Fibroblast of peridontal ligament (primary cell): ENCODE measurements around the gene RGS7.
"Not testable (repeated sequence)": the region's sequence is repeated elsewhere in the genome, so short reads cannot be mapped to it uniquely, and the experiment has no call there.

Source experiments
- DNase-seq: peaks from one replicate; pipeline ENCODE4 v3.0.0-alpha.2; 2010; ENCODE audit errors: extremely low read depth

Gene RGS7

GRCh38 chr1:240985081-240985480 lies 371.9 kb downstream of the RGS7 start:
- no peak for DNase-seq

DNA sequence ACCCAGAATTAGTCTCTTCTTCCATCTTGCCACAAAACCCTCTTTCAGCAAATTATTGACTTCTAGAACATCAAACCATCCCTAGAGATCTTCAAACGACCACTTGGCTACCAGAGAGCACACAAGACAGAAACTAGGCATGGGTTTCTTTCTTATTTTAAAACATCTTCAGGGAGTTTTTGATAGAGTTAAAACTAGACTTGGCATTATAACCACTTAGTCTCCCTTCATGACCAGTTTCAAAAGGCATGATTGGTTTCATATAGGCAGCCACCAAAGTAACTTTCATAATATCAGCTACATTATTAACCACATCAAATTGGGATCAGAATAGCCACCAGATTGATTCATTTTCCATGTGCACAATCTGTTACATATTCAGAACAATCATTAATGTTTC lies 376.7 kb downstream of the RGS7 start:
- no peak for DNase-seq

DNA sequence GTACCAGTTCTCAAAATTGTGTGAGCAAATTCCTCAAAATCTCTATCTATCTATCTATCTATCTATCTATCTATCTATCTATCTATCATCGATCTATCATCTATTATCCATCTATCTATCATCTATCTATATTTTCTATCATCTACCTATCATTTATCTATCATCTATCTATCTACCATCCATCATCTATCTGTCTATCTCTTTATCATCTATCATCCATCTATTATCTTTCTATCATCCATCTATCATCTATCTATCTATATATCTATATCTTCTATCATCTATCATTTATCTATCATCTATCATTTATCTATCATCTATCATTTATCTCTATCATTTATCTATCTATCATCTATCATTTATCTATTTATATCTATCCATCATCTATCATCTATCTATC lies 380.3 kb downstream of the RGS7 start:
- DNase-seq, result no peak

DNA sequence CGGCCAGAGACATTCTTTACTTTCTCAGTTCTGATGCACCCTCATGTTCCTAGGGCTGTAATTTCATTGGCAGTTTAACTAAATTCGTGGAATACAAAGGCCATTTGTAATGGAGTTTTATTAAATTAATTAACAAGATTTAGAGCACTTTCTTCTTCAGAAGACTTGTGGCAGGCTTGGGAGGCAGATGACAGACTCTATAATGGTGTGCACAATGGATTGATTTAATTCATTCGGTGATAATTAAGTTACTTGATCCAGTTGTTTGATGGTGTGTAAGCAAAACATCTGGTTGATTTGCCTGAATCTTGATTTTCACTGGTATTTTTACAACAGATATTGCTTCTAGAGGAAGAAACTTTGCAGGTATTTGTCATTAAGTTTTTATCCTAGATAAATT lies 383.1 kb downstream of the RGS7 start:
- no peak for DNase-seq

GRCh38 chr1:240972059-240972458 lies 384.9 kb downstream of the RGS7 start:
- not testable (repeated sequence) for DNase-seq

DNA sequence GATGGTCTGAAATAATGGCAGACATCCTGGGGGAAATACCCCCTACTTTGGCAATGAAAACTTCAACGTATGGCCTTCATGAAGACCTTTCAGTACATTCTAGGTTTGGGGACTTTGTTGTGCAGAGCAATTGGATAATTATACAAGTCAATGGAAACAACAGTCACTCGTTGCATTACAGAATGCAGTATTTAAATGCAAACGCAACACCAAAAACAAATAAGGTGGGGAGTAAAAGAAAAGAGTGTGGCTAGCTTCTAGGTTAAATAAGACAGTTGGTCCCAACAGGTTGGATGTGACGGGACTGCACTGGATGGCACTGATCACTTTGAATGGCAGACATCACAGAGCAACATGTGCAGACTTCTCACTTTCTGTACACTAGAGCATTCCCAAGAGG lies 386.8 kb downstream of the RGS7 start:
- no peak for DNase-seq

DNA sequence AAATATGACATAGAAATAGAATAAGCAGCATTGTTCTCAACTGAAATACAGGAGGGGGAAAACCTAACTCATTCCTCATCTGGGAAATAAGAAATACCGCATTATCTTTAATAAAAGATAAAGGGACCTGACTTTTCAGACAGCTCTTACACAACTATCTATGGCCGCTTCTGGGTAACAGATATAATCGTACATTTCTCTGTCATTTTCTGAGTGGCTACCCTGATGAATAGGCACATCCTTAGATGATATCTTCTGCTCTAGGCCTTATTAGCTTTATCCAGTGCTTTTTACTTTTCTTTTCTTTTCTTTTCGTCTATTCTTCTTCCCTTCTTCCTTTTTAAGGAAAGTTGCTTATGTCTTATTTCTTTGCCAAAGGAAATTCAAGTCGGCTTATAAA lies 388.1 kb downstream of the RGS7 start:
- DNase-seq, result no peak

- DNase-seq, result peak; percentile 50
Measured at GRCh38 chr1:240967070-240967724, 389.8 kb downstream of the RGS7 start.

GRCh38 chr1:240965581-240966091 lies 391.4 kb downstream of the RGS7 start:
- DNase-seq, result no peak

DNA sequence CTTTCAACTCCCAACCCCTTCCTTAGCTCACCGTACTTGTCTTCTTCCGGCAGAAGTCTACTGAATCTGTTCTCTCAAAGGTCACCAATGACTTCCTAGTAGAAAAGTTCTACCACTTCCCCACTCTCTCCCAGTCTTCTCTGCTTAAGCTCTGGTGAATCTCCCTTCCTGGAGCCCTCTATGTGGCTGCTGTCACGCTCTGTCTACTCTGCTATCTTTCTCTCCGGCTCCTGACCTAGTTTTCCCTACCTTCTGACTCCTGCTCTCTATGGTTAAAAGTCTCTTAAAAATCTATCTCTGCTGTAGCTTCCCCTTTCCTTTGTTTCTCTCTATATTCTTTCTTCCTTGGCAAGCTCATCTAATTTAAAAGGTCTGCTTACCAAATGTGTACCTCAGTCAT lies 394.9 kb downstream of the RGS7 start:
- DNase-seq, result no peak

DNA sequence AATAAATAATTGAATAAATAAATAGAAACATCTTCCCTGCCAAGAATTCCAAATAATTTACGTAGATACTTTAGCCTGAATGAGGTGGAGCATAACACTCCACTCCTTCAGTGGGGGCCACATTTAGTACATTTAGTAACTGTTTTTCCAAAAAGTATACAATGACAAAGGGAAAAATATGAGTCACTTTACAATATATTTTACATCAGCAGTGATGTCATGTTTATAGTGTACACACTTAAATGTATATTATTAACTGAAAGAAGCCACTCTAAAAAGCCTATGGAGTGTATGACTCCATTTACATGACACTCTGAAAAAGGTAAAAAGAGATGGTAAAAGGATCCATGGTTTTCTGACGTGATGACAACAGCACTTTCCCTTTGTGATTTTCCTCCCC lies 400.6 kb downstream of the RGS7 start:
- no peak for DNase-seq

DNA sequence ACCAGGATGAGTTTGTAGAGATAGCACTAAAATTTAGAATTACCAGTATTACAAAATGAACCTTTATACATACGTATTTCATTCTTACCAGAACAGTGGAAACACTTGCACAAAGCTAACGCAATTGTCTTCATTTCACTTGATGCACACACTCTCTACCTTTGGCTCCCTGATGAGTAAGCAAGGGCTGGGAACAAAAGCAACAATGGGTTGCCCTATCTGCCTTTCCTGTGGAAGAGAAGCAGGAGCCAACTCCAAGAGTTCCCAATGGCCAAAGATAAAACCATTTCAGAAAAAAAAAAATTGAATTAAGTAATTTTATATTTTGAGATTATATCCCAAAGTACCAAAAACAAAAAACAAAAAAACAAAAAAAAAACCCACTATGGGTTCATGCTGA lies 401.0 kb downstream of the RGS7 start:
- no peak for DNase-seq

DNA sequence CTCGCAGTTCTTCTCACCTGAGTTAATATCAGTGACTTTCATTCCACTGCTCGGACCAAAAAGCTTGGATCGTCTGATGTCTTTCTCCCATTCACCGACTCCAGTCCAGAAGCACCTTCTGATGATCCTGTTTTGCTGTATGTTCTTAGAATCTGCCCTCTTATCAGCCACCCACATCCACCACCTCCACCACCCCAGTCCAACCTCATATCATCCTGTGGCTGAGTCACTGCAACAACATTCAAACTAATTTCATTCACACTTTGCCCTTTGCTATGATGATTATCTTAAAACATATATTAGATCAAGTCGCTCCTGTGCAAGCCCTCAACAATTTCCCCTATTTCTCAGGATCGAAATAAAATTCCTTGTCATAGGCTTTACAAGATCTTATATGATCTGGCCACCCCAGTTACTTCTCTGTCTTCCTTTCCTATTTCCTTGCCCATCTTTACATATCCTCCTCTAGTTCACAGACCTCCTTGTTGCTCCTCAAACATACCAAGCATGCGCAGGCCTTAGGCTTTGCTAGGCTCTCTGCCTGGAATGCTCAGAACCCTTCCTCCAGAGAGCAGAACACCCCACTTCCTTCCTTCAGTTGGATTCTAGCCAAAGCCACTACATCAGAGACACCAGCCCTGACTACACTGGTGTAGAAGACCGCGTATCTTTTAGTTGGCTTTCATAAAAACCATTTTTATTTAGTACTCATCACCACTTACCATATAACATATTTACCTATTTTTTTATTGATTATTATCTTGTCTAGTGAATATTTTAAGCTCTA lies 409.4 kb downstream of the RGS7 start:
- no peak for DNase-seq

DNA sequence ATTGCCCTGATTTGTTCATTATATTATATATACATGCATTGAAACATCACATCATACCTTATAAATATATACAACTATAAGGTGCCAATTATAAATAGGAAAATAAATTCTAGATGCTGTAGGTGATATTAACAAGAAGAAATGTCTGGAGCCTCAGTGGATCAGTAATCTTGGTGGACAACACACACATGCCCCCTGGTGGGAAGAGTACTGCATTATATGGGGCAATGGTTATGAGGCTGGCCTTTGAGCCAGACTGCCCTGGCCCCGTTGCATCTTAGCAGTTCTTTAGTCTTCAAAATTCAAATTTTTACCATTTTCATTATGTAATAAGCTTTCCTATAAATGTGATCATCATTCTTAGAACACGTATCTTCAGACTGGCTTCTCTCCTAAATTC lies 410.1 kb downstream of the RGS7 start:
- DNase-seq, result peak; percentile 72

DNA sequence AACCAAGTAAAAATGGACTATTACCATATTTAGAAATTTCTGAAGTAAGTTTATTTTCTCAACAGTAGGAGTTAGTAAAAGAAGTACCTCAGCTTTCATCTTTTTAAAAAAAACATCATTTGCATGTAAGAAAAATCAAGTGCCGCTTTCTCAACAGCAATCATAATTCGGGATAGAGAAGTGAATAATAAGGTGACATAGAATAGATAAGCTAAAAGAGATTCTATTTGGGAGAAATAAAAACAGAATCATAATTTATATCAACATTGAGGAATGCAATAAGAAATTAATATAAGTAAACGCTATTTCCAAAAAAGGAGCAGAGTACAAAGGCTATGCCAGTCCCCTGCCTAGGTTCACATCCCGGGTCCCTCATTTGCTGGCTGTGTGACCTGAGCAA lies 414.1 kb downstream of the RGS7 start:
- DNase-seq, result no peak

DNA sequence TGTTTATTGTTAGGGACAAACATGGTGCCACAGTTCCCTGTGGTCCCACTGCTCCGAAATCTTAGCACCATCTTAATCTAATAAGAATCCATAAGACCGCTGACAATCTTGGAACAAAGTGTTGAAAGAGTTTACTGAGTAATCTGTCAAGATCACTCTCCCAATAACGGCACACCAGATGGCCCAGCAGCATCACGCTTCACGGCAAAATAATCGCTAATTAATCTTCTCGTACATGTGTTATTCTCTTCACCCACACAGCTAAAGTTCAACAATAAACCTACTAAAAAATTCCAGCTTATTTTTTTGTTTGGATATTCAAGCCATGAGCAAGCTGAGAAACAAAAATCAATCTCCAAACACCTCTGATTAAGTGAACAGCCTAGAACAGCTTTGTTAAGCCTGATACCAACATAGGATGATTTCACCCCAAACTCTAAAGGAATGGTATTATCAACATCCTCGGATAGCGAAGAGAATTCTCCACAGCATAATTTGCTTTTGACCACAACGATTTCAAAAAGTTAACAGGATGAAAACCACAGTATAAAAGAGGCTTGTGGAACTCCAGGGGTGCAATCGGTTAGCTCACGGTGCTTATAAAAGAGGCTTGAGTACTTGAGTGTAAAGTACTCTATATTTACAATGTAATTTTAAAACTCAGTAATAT lies 415.2 kb downstream of the RGS7 start:
- DNase-seq, result peak; percentile 23

- no peak for DNase-seq
Measured at GRCh38 chr1:240936911-240937668, 419.9 kb downstream of the RGS7 start.

DNA sequence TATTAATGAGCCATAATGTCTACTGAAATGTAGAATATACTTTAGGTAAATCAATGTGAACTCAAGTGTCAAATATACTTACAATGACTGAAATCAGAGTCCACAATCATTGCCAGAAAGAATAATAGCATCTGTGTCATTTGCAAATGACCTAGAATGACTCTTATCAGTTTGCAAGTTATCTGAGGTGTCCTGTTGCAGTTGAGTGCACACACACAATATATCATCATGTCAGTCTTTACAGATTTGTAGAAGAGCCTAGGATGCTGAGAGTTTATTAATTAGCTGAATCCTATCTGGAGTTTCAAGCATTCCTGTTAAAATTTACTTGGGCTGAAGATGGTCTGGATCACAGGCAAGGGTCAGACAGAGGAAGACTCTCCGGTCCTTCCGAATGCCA lies 421.1 kb downstream of the RGS7 start:
- no peak for DNase-seq

DNA sequence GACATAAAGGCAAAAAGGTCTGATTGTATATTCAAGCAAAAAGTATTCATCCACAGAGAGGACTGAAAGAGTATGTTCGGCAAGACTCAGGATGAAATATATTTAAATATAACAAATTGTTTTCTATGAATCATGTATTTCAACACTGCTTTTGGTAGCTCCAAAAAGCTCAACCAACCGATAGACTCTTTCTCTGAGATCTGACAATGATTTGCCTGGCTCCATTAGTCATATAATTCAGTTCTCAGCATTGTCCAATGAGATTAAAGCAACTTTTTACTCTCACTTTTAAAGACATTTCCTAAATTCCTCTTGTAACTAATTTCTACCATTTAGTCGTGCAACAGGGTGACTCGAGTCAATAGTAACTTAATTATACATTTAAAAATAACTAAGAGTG lies 426.0 kb downstream of the RGS7 start:
- no peak for DNase-seq

DNA sequence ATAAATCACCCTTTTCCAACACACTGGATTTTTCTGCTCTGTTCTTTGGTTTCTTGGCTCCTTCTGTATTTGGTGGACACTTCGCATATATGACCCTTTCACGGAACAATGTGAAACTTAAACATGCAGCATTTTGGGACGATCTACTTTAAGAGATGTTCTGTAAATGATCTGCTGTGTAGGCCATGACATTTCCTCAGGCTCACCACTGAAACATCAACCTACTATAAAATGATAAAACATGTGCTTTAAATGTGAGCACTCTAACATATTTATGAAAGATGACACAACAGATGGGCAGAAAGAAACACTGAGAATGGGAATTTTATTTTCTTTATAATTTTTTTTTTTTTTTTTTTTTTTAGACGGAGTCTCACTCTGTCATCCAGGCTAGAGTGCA lies 428.7 kb downstream of the RGS7 start:
- DNase-seq, result no peak

DNA sequence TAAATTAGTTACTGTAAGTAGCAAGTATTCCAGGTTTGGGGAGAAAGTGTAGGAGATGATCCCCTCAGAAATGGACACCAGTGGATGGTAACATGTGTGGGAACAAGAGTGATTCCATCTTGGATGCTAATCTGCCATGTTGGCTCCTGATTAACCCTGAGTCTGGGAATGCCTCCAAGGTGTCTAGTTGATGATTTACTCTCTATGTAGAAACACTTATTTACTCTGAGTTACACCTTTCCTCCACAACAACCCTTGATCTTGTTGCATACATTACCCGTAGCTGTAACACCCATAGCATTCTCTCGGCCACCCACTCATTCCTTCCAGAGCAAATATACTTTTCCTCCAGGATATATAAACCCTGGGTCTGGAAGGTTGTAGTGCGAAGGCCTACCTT lies 429.2 kb downstream of the RGS7 start:
- DNase-seq, result no peak

- no peak for DNase-seq
Measured at GRCh38 chr1:240925273-240925672, 431.7 kb downstream of the RGS7 start.
